ENCODE data around the gene CDC6. TPM values are rescaled to one million over a fixed set of nuclear protein-coding genes. Genes with fewer than 3 reads are reported as not detected.

Gene CDC6
- total RNA-seq, 2 donors from 2014 or later: 1.2 to 2.7 TPM

- Mint-ChIP-seq H3K27me3 (no peaks in the 10 kb centered on the region), H3K36me3 (ENCODE audit: low read depth) (peaks cover 5% of the 10 kb centered on the region), H3K27ac (peak overlapping the region; percentile 94), H3K4me3 (peak overlapping the region; percentile 1), H3K4me1 (peaks cover 55% of the 10 kb centered on the region)
- no peaks in the 10 kb centered on the region for H3K9me3 ChIP-seq (ENCODE audit: control insufficient read depth, low read length, poor library complexity, severe bottlenecking)
- DNase-seq (no peak), ATAC-seq (no peak)
Observed at GRCh38 chr17:40338058-40338457, 50.4 kb downstream of the CDC6 start.

DNA sequence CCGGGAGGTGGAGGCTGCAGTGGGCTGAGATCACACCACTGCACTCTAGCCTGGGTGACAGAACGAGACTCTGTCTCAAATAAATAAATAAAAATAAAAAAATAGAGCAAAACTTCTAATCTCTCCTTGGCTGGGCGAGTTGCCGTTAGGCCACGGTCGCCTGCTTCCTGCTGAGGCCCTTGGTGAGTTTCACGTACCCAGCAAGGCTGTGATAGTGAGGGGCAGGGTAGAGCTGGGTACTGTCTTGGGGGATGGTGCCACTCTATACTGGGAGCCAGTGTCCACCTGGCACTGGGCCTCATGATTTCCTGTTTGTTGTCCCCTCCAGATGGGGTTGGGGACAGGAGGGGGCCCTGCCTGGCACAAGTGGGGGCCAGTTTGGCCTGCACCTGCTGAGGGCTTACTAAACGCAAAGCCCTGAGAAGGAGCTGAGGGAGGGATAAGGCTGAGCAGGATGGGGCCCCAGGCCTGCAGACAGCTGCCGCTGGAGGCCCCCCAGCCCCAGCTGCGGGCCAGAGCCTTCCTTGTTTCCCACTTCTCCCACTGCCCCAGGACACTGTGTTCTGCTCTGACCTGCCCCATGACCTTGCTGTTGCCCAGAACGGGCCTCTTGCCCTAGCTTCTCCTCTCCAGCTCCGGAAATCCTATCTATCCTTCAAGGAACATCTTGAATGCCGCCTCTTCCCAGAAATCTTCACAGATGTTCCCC is 51.4 kb downstream of the CDC6 start:
- Mint-ChIP-seq H3K27ac (peak overlapping the region; percentile 94), H3K4me3 (peak overlapping the region; percentile 56), H3K27me3 (no peaks in the 10 kb centered on the region), H3K4me1 (peaks cover 54% of the 10 kb centered on the region), H3K36me3 (ENCODE audit: low read depth) (peaks cover 5% of the 10 kb centered on the region)
- no peaks in the 10 kb centered on the region for H3K9me3 ChIP-seq (ENCODE audit: control insufficient read depth, low read length, poor library complexity, severe bottlenecking)
- DNase-seq (no peak), ATAC-seq (no peak)

GRCh38 chr17:40340327-40340726 is 52.6 kb downstream of the CDC6 start:
- Mint-ChIP-seq H3K4me1 (peaks cover 58% of the 10 kb centered on the region), H3K27ac (peak overlapping the region; percentile 94), H3K36me3 (ENCODE audit: low read depth) (peaks cover 5% of the 10 kb centered on the region), H3K27me3 (no peaks in the 10 kb centered on the region), H3K4me3 (peak overlapping the region; percentile 56)
- no peak for ATAC-seq
- no peak for DNase-seq
- no peaks in the 10 kb centered on the region for H3K9me3 ChIP-seq (ENCODE audit: control insufficient read depth, low read length, poor library complexity, severe bottlenecking)

DNA sequence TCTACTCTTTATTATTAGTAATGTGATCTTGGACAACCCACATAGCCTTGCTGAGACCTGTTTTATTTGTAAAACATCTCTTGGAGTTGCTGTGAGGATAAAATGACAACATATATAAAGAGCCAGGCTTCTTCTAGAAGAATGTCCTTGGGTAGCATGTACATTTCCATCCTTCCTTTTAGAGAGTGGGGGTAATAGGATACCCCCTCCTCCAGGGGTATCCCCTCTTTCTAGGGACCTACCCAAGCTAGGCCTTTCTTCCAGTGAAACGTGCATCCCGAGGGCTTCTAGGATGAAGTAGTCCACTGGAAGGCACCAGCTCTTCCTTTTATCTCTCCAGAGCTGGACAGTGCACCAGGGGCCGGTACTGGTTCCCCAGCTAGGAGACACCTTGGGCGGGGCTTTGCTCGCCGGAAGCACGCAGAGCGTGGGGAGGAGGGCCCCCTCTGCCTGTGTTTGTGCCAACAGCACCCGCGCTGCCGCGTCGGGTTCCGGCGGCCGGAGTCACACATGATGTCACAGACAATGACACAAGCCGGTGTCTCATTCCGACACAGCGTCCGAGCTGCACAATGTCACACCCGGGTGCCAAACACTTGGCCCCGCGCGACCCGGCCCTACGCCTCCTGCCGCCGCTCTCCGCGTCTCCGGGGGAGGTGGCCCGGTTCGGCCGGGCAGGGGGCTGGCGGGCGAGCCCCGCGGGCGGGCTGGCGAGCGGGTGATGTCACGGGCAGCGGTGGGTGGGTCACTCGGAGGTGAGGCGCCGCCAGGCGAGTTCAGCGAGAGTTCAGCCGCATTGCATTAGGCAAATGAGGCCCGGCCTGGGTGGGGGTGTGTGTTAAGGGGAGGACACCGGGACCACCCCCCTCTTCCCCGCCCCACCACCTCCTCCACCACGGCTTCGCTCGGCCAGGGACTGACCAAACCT is 53.5 kb downstream of the CDC6 start:
- ATAC-seq: peak; percentile 80
- DNase-seq: peak; percentile 78 to 84 (median 82)
- H3K4me1 Mint-ChIP-seq: peaks cover 66% of the 10 kb centered on the region
- H3K27ac Mint-ChIP-seq: peak overlapping the region; percentile 94
- no peaks in the 10 kb centered on the region for H3K9me3 ChIP-seq (ENCODE audit: control insufficient read depth, low read length, poor library complexity, severe bottlenecking)
- no peaks in the 10 kb centered on the region for H3K27me3 Mint-ChIP-seq
- H3K36me3 Mint-ChIP-seq (ENCODE audit: low read depth): peaks cover 5% of the 10 kb centered on the region
- H3K4me3 Mint-ChIP-seq: peak overlapping the region; percentile 82

DNA sequence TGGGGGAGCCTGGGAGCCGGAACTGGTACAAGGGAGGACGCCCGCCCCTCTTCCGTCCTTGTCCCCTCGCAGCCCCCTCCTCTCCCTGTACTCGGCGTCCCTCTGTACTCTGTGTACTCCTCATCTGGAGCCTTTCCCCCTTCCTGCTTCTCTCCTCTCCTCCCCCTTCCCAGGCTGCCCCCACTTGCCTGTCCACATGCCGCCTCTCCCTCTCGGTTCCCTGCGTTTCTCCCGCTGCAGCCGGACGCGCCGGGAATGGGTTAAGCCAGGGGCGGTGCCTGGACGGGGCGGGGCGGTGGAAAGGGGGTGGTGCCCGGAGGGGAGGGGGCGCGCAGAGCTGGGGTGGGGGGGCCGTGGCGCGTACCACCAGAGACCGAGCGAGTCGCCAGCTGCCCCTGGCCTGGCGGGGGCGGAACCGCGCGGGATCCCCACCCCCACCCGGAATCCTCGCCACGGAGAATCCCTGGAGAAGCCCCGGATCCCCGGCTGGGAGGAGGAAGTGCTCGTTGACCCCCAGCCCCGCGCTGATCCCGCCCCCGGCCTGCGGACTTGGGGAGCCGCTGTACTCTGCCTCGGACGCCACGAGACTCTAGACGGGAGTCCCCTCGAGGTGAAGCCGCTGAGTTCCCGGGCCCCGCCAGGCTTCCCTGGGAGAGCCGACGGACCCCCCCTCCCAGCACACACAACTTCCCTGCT is 54.3 kb downstream of the CDC6 start:
- Mint-ChIP-seq H3K36me3 (ENCODE audit: low read depth) (peaks cover 5% of the 10 kb centered on the region), H3K4me3 (peak overlapping the region; percentile 82), H3K27ac (peak overlapping the region; percentile 94), H3K27me3 (no peaks in the 10 kb centered on the region), H3K4me1 (peaks cover 69% of the 10 kb centered on the region)
- DNase-seq: no peak
- H3K9me3 ChIP-seq (ENCODE audit: control insufficient read depth, low read length, poor library complexity, severe bottlenecking): no peaks in the 10 kb centered on the region
- ATAC-seq: no peak

DNA sequence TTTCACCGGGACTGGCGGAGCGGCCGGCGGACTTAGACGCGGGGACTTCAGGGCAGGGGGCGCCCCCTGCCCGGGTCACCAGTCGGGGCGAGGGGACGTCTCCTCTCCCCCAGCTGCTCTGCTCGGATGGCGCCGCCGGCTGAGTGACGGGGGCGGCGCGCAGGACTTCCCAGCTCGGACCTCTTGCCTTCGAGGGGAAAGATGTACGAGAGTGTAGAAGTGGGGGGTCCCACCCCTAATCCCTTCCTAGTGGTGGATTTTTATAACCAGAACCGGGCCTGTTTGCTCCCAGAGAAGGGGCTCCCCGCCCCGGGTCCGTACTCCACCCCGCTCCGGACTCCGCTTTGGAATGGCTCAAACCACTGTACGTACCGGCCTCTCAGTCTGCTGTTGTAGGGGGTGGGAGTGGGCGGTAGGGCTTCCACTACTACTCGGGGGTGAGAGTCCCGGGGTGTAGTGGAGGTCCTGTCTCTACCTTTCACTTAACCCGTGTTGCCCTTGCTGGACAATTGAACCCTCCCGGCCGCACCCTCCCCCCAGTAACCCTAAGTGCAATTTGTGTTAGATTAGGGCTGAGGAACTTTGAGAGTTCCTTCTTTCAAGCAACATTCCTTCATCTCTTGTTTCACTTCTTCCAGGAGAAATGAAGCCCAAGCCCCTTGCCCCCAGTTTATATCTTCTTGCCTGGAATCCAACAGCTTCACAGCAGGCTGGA is 55.0 kb downstream of the CDC6 start:
- H3K4me1 Mint-ChIP-seq: peaks cover 63% of the 10 kb centered on the region
- H3K4me3 Mint-ChIP-seq: peak overlapping the region; percentile 82
- H3K36me3 Mint-ChIP-seq (ENCODE audit: low read depth): peaks cover 5% of the 10 kb centered on the region
- H3K9me3 ChIP-seq (ENCODE audit: control insufficient read depth, low read length, poor library complexity, severe bottlenecking): no peaks in the 10 kb centered on the region
- no peaks in the 10 kb centered on the region for H3K27me3 Mint-ChIP-seq
- DNase-seq: no peak
- H3K27ac Mint-ChIP-seq: peak overlapping the region; percentile 94
- ATAC-seq: no peak

DNA sequence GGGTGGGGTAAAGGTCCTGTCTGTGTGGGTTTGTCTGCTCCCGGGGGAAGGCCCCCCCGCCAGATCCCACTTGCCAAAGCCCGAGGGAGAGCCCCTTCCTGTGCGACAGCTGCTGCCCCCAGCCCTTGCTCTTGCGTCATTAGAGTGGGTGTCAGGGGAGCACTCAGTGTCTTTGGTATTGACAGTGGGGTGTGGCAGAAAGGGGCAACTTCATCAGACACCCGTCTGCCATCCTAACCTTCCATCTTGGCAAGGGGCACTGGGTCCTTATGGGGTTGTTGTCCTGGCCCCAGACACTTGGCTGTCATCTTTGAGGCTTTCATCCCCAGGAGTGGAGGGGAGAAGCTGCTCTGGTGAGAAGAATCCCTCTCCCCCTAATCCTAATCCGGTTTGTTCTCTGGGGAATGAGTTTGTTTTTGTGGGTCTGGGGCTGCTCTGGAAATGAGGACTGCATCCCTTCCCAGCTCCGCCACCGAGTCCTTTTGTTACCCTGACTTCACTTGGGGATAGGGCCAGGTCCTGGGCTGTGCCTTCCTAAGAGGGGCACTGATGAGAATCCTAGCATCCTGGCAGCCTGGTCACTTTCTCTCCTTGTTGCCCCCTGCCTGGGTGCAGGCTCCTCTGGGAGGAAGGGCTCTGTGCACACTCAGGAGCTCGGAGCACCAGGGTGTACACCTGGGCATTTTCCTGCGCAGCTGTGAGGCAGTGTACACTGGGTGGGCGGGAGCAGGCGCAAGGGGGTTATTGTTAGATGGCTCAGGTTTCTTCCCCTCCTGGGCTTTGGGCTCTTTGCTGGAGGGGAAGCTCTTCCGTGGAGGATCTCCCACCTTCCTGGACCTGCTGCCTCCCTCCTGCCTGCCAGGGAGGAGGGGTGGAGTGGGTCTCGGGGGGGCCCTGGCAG is 55.8 kb downstream of the CDC6 start:
- ATAC-seq (no peak), DNase-seq (no peak)
- no peaks in the 10 kb centered on the region for H3K9me3 ChIP-seq (ENCODE audit: control insufficient read depth, low read length, poor library complexity, severe bottlenecking)
- peaks cover 57% of the 10 kb centered on the region for H3K4me1 Mint-ChIP-seq
- H3K27ac Mint-ChIP-seq: peak overlapping the region; percentile 94
- peaks cover 5% of the 10 kb centered on the region for H3K36me3 Mint-ChIP-seq (ENCODE audit: low read depth)
- no peaks in the 10 kb centered on the region for H3K27me3 Mint-ChIP-seq
- peak overlapping the region; percentile 82 for H3K4me3 Mint-ChIP-seq

GRCh38 chr17:40344421-40345160 is 56.9 kb downstream of the CDC6 start:
- H3K4me1 Mint-ChIP-seq: peaks cover 56% of the 10 kb centered on the region

GRCh38 chr17:40345161-40345993 is 57.7 kb downstream of the CDC6 start:
- DNase-seq (peak in 2 of 3 donors; percentile 37 to 39), ATAC-seq (peak; percentile 32)
- H3K9me3 ChIP-seq (ENCODE audit: control insufficient read depth, low read length, poor library complexity, severe bottlenecking): no peaks in the 10 kb centered on the region
- Mint-ChIP-seq H3K4me3 (peak overlapping the region; percentile 89), H3K4me1 (peaks cover 54% of the 10 kb centered on the region), H3K36me3 (ENCODE audit: low read depth) (no peaks in the 10 kb centered on the region), H3K27ac (peak overlapping the region; percentile 94), H3K27me3 (no peaks in the 10 kb centered on the region)

More at GRCh38 chr17:40344421-40345160, 56.9 kb downstream of the CDC6 start:
- no peak for ATAC-seq
- Mint-ChIP-seq H3K36me3 (ENCODE audit: low read depth) (peaks cover 2% of the 10 kb centered on the region), H3K27me3 (no peaks in the 10 kb centered on the region), H3K27ac (peak overlapping the region; percentile 94), H3K4me3 (peak overlapping the region; percentile 89)
- H3K9me3 ChIP-seq (ENCODE audit: control insufficient read depth, low read length, poor library complexity, severe bottlenecking): no peaks in the 10 kb centered on the region
- no peak for DNase-seq

DNA sequence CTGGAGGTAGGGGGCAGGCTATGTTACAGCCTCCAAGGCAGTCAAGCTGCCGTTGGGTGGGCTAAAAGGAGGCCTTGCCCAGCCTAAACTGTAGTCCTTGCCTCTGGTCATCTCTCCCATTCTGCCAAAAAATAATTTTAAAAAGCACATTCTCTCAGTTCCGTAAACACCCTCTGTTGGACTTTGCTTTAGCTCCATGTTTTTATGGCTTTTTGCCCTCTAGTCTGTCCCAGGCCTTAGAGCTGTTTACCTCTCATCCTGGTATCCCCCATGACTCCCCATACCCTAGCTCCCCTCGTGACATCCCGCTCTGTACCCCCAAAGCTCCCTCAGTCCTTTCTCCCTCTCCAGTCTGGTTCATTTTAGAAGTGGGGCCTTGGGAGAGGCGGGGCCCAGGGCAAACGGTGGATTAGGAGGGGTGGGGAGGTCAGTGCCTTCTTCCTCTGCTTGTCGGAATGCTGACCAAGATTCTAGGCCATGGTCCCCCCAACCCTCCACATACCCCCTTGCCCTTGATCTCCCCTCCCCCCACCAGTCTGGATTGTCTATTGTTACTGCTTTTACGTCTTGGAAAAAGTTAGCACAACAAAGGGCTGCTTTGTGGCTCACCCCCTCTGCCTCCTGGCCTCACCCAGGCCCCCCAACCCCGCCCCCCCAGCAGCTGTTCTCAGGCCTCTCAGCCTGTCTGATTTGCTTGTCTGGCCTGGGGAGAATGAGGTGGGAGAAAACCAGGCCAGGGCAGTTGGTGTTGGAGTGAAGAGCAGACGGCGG is 58.5 kb downstream of the CDC6 start:
- H3K36me3 Mint-ChIP-seq (ENCODE audit: low read depth): no peaks in the 10 kb centered on the region
- no peaks in the 10 kb centered on the region for H3K27me3 Mint-ChIP-seq
- no peak for ATAC-seq
- DNase-seq: no peak
- H3K4me3 Mint-ChIP-seq: peak overlapping the region; percentile 89
- H3K4me1 Mint-ChIP-seq: peaks cover 48% of the 10 kb centered on the region
- no peaks in the 10 kb centered on the region for H3K9me3 ChIP-seq (ENCODE audit: control insufficient read depth, low read length, poor library complexity, severe bottlenecking)
- H3K27ac Mint-ChIP-seq: peak overlapping the region; percentile 94

All from T-helper 17 cell (primary cell).